GM12878 (cell line): Measurements from ENCODE around the gene LRFN2. TPM values are rescaled to one million over a fixed set of nuclear protein-coding genes. Genes with fewer than 3 reads are reported as not detected.

ENCODE experiments used
- ATAC-seq: fragments of 200-7000 bp; cut with Tn5 transposase; 3 replicates; pipeline ENCODE4 v1.9.1; 2020; ENCODE audit warnings: mild to moderate bottlenecking, moderate library complexity
- BruUV-seq: library from RNA; stranded (reverse); fragments of 400-500 nt; replicated peaks from 2 replicates; lab custom pipeline; 2021; lab: Mats Ljungman, UMichigan
- CTCF ChIA-PET: fragments of 300-600 bp; sonication (Branson Sonifier 250); formaldehyde crosslinking; extraction: SDS; loops from one replicate; lab custom pipeline; 2021; ENCODE audit warnings: inconsistent platforms; lab: Yijun Ruan, JAX
- POLR2A ChIA-PET: fragments of 350-600 bp; formaldehyde crosslinking; extraction: SDS; loops from one replicate; lab custom pipeline; 2021; ENCODE audit warnings: inconsistent platforms; lab: Charles Lee
- RAD21 ChIA-PET: fragments of 300-600 bp; sonication (Branson Sonifier 250); formaldehyde crosslinking; loops from one replicate; lab custom pipeline; 2023; ENCODE audit warnings: antibody characterized with exemption; ENCODE audit not compliant: unreplicated experiment; lab: Charles Lee
- SMC1A ChIA-PET: fragments of 300-600 bp; sonication (Branson Sonifier 250); formaldehyde crosslinking; loops from one replicate; lab custom pipeline; 2023; ENCODE audit not compliant: unreplicated experiment, uncharacterized antibody; lab: Charles Lee
- DNase-seq: peaks from one replicate; pipeline ENCODE4 v3.0.0-alpha.2; 2011; ENCODE audit warnings: low read depth, low spot score
- FAIRE-seq: peaks from 3 replicates; lab custom pipeline; 2011; peaks lifted over from hg19 to GRCh38; lab: Jason Lieb, UNC
- H2AFZ ChIP-seq: 2 replicates; pipeline ENCODE4 v1.6.0; 2011; ENCODE audit warnings: low read depth, low read length, control low read depth; ENCODE audit not compliant: control insufficient read depth
- H3K27ac ChIP-seq: 2 replicates; pipeline ENCODE4 v1.5.1; 2011; ENCODE audit warnings: control low read depth; ENCODE audit not compliant: control insufficient read depth, insufficient read depth
- H3K27me3 ChIP-seq, 2 experiments: replicated peaks in 1 of 2; 2 replicates each; pipeline versions ENCODE4 v1.6.0 to v1.6.1; 2011; ENCODE audit warnings: low read length in 1 of 2; ENCODE audit not compliant: control insufficient read depth in 2 of 2, insufficient read depth in 2 of 2
- H3K36me3 ChIP-seq, 2 experiments: 2 replicates each; pipeline ENCODE4 v1.5.1; 2011; ENCODE audit warnings: low read length in 1 of 2; ENCODE audit not compliant: control insufficient read depth in 2 of 2, insufficient read depth in 2 of 2
- H3K4me1 ChIP-seq: 2 replicates; pipeline ENCODE4 v1.6.1; 2011; ENCODE audit warnings: mild to moderate bottlenecking, low read length, moderate library complexity, mixed read lengths; ENCODE audit not compliant: control insufficient read depth, insufficient read depth
- H3K4me2 ChIP-seq: 2 replicates; pipeline ENCODE4 v1.6.0; 2011; ENCODE audit warnings: control low read depth; ENCODE audit not compliant: control insufficient read depth, insufficient read depth
- H3K4me3 ChIP-seq: fragments of 200-600 bp; sonication (generic); 2 replicates; pipeline ENCODE4 v1.5.1; 2016
- H3K79me2 ChIP-seq: 2 replicates; pipeline ENCODE4 v1.6.0; 2011; ENCODE audit warnings: low read length; ENCODE audit not compliant: control insufficient read depth, insufficient read depth
- H3K9ac ChIP-seq: 2 replicates; pipeline ENCODE4 v1.8.0; 2011; ENCODE audit warnings: low read length, control low read depth, mixed read lengths; ENCODE audit not compliant: control insufficient read depth, insufficient read depth
- H3K9me3 ChIP-seq: replicated peaks from 3 replicates; pipeline ENCODE4 v1.5.1; 2011; ENCODE audit warnings: mild to moderate bottlenecking, low read length; ENCODE audit not compliant: control insufficient read depth, insufficient read depth
- H4K20me1 ChIP-seq: 2 replicates; pipeline ENCODE4 v1.6.0; 2011; ENCODE audit not compliant: control insufficient read depth, insufficient read depth
- CEBPB ChIP-seq, 2 experiments: fragments of 150-350 bp in 1 of 2; IDR thresholded peaks; 2 replicates each; pipeline ENCODE4 v1.6.1; 2012 to 2014; ENCODE audit warnings: low read depth in 2 of 2, low read length in 2 of 2, borderline replicate concordance in 1 of 2, inconsistent platforms in 1 of 2
- CREB1 ChIP-seq: IDR thresholded peaks from 2 replicates; pipeline ENCODE4 v1.6.1; 2012; ENCODE audit warnings: low read depth, mild to moderate bottlenecking, inconsistent platforms
- HCFC1 ChIP-seq: fragments of 150-350 bp; IDR thresholded peaks from 2 replicates; pipeline ENCODE4 v1.6.1; 2014; ENCODE audit warnings: low read length
- KLF5 ChIP-seq: fragments of 450-650 bp; IDR thresholded peaks from 2 replicates; pipeline ENCODE4 v1.6.1; 2014; ENCODE audit warnings: mild to moderate bottlenecking; ENCODE audit not compliant: partially characterized antibody
- LARP7 ChIP-seq: fragments of 450-650 bp; IDR thresholded peaks from 2 replicates; pipeline ENCODE4 v1.6.1; 2017; ENCODE audit warnings: mild to moderate bottlenecking
- MAX ChIP-seq: IDR thresholded peaks from 2 replicates; pipeline ENCODE4 v1.6.1; 2012; ENCODE audit warnings: low read depth, low read length, improper control_type of control experiment
- MTA3 ChIP-seq: IDR thresholded peaks from 2 replicates; pipeline ENCODE4 v1.6.1; 2012; ENCODE audit warnings: low read length, inconsistent platforms, borderline replicate concordance
- MXI1 ChIP-seq: fragments of 150-350 bp; IDR thresholded peaks from 2 replicates; pipeline ENCODE4 v1.6.1; 2011; ENCODE audit warnings: low read depth, mild to moderate bottlenecking, inconsistent platforms, low read length, improper control_type of control experiment
- MYC ChIP-seq: IDR thresholded peaks from 2 replicates; pipeline ENCODE4 v1.6.1; 2011; ENCODE audit warnings: mild to moderate bottlenecking, low read length, moderate library complexity, inconsistent platforms; ENCODE audit not compliant: insufficient read depth, insufficient replicate concordance, insufficient read length, severe bottlenecking
- NFIC ChIP-seq: IDR thresholded peaks from 2 replicates; pipeline ENCODE4 v1.6.1; 2012; ENCODE audit warnings: low read depth, mild to moderate bottlenecking, inconsistent platforms, low read length, moderate library complexity
- PAX5 ChIP-seq: IDR thresholded peaks from 2 replicates; pipeline ENCODE4 v1.6.1; 2011; ENCODE audit warnings: low read depth, low read length, borderline replicate concordance
- PML ChIP-seq: IDR thresholded peaks from 2 replicates; pipeline ENCODE4 v1.6.1; 2012; ENCODE audit warnings: low read length, inconsistent platforms
- POLR2A ChIP-seq: IDR thresholded peaks from 2 replicates; pipeline ENCODE4 v1.6.1; 2011; ENCODE audit warnings: low read depth, mild to moderate bottlenecking, low read length
- RAD51 ChIP-seq: fragments of 450-650 bp; IDR thresholded peaks from 2 replicates; pipeline ENCODE4 v1.6.1; 2016; ENCODE audit warnings: moderate library complexity, mild to moderate bottlenecking, inconsistent platforms
- SPI1 ChIP-seq: IDR thresholded peaks from 2 replicates; pipeline ENCODE4 v1.6.1; 2011; ENCODE audit warnings: low read depth, mild to moderate bottlenecking, low read length, moderate library complexity, borderline replicate concordance; ENCODE audit not compliant: insufficient read depth
- ZNF24 ChIP-seq: fragments of 450-650 bp; IDR thresholded peaks from 2 replicates; pipeline ENCODE4 v1.6.1; 2017; ENCODE audit warnings: antibody characterized with exemption, mild to moderate bottlenecking
- ZSCAN29 ChIP-seq: fragments of 450-650 bp; IDR thresholded peaks from 2 replicates; pipeline ENCODE4 v1.6.1; 2017; ENCODE audit warnings: mild to moderate bottlenecking, moderate library complexity
- WGBS: methylation state at CpG from one replicate; pipeline ENCODE4 v1.1.6; 2016; ENCODE audit warnings: low lambda C conversion rate; ENCODE audit not compliant: insufficient replicate concordance, insufficient coverage; ENCODE audit errors: missing lambda C conversion rate; 5-methylcytosine and 5-hydroxymethylcytosine counted together
- in situ Hi-C: fragments of 300-500 bp; cut with MboI; formaldehyde crosslinking; loops from 9 replicates; pipeline ENCODE4 v1.14.3; 2018; ENCODE audit warnings: mixed read lengths
- intact Hi-C: fragments of 100-400 bp; cut with micrococcal nuclease; formaldehyde crosslinking; loops from one replicate; pipeline ENCODE4 v1.14.2; 2022; ENCODE audit not compliant: unreplicated experiment
- polyA plus RNA-seq, 11 experiments: library from polyadenylated mRNA; depleted of rRNA in 4 of 11; unstranded in 6 of 11; stranded (reverse) in 5 of 11; fragments of >200 nt; fragmentation: Nextera tagmentation in 4 of 11; fragmentation: Illumina TruSeq in 1 of 11; extraction: Ambion mirVana in 4 of 11; extraction: Trizol in 1 of 11; gene quantifications; 1 replicate in 1 of 11; 2 replicates in 10 of 11; pipeline versions ENCODE4 v1.2.1 to v1.2.3, GENCODE V29; 2011 to 2016; ENCODE audit warnings: inconsistent platforms in 2 of 11, missing spikeins in 2 of 11, low read depth in 1 of 11
- total RNA-seq, 4 experiments: library from RNA; depleted of rRNA in 3 of 4; stranded (reverse); fragments of >200 nt in 3 of 4; fragmentation: Illumina TruSeq in 1 of 4; extraction: Trizol in 1 of 4; gene quantifications; 2 replicates each; pipeline versions ENCODE4 v1.2.1 to v1.2.3, GENCODE V29; 2013 to 2021

Gene LRFN2
- total and polyA plus RNA-seq, 10 of the 15 experiments (the other 5 are each of a cell fraction or from before 2014, with no cell fraction given): not detected

- ChIA-PET CTCF (no interaction called here), POLR2A (no interaction called here), SMC1A (no interaction called here), RAD21 (no interaction called here)
- no peaks in the 10 kb centered on the region for H3K79me2 ChIP-seq
- in situ Hi-C loops: no loop called here
- 46% methylated on average over 2 of the region's 2 CpGs for WGBS
- no peaks in the 10 kb centered on the region for H3K36me3 ChIP-seq
- ATAC-seq: no peak
- FAIRE-seq: no peak
- no TSS peak for BruUV-seq
- H3K4me1 ChIP-seq: no peaks in the 10 kb centered on the region
- H4K20me1 ChIP-seq: no peaks in the 10 kb centered on the region
- H3K9me3 ChIP-seq: no peaks in the 10 kb centered on the region
- DNase-seq: no peak
- no peak overlapping the region for H3K27ac ChIP-seq
- intact Hi-C loops: no loop called here
- TF ChIP-seq SPI1 (no peak), ZSCAN29 (no peak), LARP7 (no peak), HCFC1 (no peak)
- H2AFZ ChIP-seq: no peak overlapping the region
- no peak overlapping the region for H3K9ac ChIP-seq
- no peak overlapping the region for H3K4me3 ChIP-seq
- H3K27me3 ChIP-seq: peaks cover 0 to 7% of the 10 kb centered on the region in 2 experiments; a peak in 2 of 4 replicates
- H3K4me2 ChIP-seq: no peak overlapping the region
Observed at GRCh38 chr6:40480678-40481077, 106.5 kb downstream of the LRFN2 start.

- Histone ChIP-seq H3K36me3 (no peaks in the 10 kb centered on the region), H3K4me3 (no peak overlapping the region), H4K20me1 (no peaks in the 10 kb centered on the region), H3K9me3 (no peaks in the 10 kb centered on the region), H3K9ac (no peak overlapping the region), H3K79me2 (no peaks in the 10 kb centered on the region), H2AFZ (no peak overlapping the region), H3K27me3 (peaks cover 0 to 5% of the 10 kb centered on the region in 2 experiments; a peak in 2 of 4 replicates), H3K27ac (no peak overlapping the region), H3K4me1 (no peaks in the 10 kb centered on the region), H3K4me2 (no peak overlapping the region)
- WGBS: 21% methylated on average over 7 of the region's 7 CpGs
- SMC1A ChIA-PET: no interaction called here
- in situ Hi-C loops: no loop called here
- ATAC-seq (no peak), FAIRE-seq (no peak), DNase-seq (no peak)
- intact Hi-C loops: no loop called here
- CTCF ChIA-PET: no interaction called here
- BruUV-seq: no TSS peak
- RAD21 ChIA-PET: no interaction called here
- TF ChIP-seq KLF5: no peak
- TF ChIP-seq CREB1: no peak
- TF ChIP-seq RAD51: no peak
- TF ChIP-seq ZNF24: no peak
- no peak for TF ChIP-seq MAX
- no peak for TF ChIP-seq NFIC
- TF ChIP-seq LARP7: no peak
- no peak for TF ChIP-seq PML
- no peak for TF ChIP-seq MYC
- no peak for TF ChIP-seq MTA3
- no peak for TF ChIP-seq MXI1
- no peak for TF ChIP-seq POLR2A
- no peak for TF ChIP-seq PAX5
- no peak for TF ChIP-seq CEBPB (IDR thresholded peaks at IDR 0.05; ENCODE audit: borderline replicate concordance in 1 of 2, low read depth in 2 of 2, low read length in 2 of 2)
- POLR2A ChIA-PET: no interaction called here
Observed at GRCh38 chr6:40479706-40480105, 107.5 kb downstream of the LRFN2 start.
